Measurements from ENCODE around the gene FAM222B. TPM values are rescaled to one million over a fixed set of nuclear protein-coding genes. Genes with fewer than 3 reads are reported as not detected.

The FAM222B gene
- total and polyA plus RNA-seq, 9 of the 15 experiments (the other 6 are each of a cell fraction or from before 2014, with no cell fraction given), result 4.0 to 34.6 (median 7.5) TPM

DNA sequence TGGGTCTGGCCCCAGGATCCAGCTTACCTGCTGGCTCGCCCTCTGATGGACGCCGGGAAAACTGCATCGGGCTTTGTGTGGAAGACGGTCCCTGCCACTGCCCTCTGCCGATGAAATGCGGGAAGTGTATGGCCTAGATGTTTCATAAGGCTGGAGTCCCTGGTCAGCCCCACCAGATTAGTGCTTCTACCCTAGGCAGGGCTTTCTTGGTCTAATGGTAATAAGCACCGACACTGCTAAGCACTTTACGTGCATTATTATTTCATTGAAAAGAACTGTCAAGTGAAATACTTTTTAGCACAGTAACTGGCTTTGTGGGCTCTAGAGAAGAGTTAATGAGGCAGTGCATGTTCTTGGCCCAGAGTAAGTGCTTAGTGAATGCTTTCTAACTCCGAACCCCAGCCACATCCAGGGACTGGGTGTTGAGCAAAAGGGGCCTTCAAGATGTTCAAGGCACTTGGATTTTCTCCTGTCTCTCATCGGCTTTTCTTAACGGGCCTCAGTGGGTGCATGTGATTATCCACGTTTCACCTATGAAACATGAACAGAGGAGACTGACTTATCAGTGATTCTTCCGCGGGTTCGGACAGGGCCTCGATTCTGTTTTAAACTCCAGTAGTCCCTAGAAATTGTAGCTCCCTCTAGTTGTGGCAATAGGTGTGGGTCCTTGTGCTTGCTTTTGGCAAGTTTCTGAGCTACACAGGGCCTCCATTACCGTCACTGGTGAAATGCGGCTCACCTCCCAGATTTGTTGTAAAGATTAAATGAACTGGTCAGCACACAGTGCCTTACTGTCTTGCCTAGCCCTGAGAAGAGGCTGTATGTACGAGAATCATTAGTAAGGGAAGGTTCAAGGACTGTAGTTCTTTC is 92.2 kb downstream of the FAM222B start (continued):
- TF ChIP-seq, protein P1, sequence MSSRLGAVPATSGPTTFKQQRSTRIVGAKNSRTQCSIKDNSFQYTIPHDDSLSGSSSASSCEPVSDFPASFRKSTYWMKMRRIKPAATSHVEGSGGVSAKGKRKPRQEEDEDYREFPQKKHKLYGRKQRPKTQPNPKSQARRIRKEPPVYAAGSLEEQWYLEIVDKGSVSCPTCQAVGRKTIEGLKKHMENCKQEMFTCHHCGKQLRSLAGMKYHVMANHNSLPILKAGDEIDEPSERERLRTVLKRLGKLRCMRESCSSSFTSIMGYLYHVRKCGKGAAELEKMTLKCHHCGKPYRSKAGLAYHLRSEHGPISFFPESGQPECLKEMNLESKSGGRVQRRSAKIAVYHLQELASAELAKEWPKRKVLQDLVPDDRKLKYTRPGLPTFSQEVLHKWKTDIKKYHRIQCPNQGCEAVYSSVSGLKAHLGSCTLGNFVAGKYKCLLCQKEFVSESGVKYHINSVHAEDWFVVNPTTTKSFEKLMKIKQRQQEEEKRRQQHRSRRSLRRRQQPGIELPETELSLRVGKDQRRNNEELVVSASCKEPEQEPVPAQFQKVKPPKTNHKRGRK (tag; IDR thresholded peaks at IDR 0.05), result no peak
- TF ChIP-seq, protein P2, sequence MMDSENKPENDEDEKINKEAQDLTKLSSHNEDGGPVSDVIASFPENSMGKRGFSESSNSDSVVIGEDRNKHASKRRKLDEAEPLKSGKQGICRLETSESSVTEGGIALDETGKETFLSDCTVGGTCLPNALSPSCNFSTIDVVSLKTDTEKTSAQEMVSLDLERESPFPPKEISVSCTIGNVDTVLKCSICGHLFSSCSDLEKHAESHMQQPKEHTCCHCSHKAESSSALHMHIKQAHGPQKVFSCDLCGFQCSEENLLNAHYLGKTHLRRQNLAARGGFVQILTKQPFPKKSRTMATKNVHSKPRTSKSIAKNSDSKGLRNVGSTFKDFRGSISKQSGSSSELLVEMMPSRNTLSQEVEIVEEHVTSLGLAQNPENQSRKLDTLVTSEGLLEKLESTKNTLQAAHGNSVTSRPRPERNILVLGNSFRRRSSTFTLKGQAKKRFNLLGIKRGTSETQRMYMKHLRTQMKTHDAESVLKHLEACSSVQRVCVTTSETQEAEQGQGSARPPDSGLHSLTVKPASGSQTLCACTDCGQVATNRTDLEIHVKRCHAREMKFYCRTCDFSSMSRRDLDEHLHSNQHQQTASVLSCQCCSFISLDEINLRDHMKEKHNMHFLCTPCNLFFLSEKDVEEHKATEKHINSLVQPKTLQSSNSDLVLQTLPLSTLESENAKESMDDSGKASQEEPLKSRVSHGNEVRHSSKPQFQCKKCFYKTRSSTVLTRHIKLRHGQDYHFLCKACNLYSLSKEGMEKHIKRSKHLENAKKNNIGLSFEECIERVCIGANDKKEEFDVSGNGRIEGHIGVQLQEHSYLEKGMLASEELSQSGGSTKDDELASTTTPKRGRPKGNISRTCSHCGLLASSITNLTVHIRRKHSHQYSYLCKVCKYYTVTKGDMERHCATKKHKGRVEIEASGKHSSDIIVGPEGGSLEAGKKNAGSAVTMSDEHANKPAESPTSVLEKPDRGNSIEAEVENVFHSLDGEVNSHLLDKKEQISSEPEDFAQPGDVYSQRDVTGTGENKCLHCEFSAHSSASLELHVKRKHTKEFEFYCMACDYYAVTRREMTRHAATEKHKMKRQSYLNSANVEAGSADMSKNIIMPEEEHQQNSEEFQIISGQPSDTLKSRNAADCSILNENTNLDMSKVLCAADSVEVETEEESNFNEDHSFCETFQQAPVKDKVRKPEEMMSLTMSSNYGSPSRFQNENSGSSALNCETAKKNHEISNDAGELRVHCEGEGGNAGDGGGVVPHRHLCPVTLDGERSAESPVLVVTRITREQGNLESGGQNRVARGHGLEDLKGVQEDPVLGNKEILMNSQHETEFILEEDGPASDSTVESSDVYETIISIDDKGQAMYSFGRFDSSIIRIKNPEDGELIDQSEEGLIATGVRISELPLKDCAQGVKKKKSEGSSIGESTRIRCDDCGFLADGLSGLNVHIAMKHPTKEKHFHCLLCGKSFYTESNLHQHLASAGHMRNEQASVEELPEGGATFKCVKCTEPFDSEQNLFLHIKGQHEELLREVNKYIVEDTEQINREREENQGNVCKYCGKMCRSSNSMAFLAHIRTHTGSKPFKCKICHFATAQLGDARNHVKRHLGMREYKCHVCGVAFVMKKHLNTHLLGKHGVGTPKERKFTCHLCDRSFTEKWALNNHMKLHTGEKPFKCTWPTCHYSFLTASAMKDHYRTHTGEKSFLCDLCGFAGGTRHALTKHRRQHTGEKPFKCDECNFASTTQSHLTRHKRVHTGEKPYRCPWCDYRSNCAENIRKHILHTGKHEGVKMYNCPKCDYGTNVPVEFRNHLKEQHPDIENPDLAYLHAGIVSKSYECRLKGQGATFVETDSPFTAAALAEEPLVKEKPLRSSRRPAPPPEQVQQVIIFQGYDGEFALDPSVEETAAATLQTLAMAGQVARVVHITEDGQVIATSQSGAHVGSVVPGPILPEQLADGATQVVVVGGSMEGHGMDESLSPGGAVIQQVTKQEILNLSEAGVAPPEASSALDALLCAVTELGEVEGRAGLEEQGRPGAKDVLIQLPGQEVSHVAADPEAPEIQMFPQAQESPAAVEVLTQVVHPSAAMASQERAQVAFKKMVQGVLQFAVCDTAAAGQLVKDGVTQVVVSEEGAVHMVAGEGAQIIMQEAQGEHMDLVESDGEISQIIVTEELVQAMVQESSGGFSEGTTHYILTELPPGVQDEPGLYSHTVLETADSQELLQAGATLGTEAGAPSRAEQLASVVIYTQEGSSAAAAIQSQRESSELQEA (IDR thresholded peaks at IDR 0.05; ENCODE audit: low read depth), result no peak
- peak; percentile 64 for TF ChIP-seq POLR2AphosphoS5 (IDR thresholded peaks at IDR 0.05; ENCODE audit: control insufficient read depth, insufficient read depth, low read depth, low read length)
- TF ChIP-seq, protein P3, sequence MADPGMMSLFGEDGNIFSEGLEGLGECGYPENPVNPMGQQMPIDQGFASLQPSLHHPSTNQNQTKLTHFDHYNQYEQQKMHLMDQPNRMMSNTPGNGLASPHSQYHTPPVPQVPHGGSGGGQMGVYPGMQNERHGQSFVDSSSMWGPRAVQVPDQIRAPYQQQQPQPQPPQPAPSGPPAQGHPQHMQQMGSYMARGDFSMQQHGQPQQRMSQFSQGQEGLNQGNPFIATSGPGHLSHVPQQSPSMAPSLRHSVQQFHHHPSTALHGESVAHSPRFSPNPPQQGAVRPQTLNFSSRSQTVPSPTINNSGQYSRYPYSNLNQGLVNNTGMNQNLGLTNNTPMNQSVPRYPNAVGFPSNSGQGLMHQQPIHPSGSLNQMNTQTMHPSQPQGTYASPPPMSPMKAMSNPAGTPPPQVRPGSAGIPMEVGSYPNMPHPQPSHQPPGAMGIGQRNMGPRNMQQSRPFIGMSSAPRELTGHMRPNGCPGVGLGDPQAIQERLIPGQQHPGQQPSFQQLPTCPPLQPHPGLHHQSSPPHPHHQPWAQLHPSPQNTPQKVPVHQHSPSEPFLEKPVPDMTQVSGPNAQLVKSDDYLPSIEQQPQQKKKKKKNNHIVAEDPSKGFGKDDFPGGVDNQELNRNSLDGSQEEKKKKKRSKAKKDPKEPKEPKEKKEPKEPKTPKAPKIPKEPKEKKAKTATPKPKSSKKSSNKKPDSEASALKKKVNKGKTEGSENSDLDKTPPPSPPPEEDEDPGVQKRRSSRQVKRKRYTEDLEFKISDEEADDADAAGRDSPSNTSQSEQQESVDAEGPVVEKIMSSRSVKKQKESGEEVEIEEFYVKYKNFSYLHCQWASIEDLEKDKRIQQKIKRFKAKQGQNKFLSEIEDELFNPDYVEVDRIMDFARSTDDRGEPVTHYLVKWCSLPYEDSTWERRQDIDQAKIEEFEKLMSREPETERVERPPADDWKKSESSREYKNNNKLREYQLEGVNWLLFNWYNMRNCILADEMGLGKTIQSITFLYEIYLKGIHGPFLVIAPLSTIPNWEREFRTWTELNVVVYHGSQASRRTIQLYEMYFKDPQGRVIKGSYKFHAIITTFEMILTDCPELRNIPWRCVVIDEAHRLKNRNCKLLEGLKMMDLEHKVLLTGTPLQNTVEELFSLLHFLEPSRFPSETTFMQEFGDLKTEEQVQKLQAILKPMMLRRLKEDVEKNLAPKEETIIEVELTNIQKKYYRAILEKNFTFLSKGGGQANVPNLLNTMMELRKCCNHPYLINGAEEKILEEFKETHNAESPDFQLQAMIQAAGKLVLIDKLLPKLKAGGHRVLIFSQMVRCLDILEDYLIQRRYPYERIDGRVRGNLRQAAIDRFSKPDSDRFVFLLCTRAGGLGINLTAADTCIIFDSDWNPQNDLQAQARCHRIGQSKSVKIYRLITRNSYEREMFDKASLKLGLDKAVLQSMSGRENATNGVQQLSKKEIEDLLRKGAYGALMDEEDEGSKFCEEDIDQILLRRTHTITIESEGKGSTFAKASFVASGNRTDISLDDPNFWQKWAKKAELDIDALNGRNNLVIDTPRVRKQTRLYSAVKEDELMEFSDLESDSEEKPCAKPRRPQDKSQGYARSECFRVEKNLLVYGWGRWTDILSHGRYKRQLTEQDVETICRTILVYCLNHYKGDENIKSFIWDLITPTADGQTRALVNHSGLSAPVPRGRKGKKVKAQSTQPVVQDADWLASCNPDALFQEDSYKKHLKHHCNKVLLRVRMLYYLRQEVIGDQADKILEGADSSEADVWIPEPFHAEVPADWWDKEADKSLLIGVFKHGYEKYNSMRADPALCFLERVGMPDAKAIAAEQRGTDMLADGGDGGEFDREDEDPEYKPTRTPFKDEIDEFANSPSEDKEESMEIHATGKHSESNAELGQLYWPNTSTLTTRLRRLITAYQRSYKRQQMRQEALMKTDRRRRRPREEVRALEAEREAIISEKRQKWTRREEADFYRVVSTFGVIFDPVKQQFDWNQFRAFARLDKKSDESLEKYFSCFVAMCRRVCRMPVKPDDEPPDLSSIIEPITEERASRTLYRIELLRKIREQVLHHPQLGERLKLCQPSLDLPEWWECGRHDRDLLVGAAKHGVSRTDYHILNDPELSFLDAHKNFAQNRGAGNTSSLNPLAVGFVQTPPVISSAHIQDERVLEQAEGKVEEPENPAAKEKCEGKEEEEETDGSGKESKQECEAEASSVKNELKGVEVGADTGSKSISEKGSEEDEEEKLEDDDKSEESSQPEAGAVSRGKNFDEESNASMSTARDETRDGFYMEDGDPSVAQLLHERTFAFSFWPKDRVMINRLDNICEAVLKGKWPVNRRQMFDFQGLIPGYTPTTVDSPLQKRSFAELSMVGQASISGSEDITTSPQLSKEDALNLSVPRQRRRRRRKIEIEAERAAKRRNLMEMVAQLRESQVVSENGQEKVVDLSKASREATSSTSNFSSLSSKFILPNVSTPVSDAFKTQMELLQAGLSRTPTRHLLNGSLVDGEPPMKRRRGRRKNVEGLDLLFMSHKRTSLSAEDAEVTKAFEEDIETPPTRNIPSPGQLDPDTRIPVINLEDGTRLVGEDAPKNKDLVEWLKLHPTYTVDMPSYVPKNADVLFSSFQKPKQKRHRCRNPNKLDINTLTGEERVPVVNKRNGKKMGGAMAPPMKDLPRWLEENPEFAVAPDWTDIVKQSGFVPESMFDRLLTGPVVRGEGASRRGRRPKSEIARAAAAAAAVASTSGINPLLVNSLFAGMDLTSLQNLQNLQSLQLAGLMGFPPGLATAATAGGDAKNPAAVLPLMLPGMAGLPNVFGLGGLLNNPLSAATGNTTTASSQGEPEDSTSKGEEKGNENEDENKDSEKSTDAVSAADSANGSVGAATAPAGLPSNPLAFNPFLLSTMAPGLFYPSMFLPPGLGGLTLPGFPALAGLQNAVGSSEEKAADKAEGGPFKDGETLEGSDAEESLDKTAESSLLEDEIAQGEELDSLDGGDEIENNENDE (IDR thresholded peaks at IDR 0.05; ENCODE audit: low read depth, low read length), result no peak

All from K562 (cell line).